ENCODE measurements around the gene CLPSL2.

GRCh38 chr6:35728683-35729678 lies 47.4 kb upstream of the CLPSL2 start:
- peak in 1 of 4 experiments; percentile 18 for TF ChIP-seq CTCF (IDR thresholded peaks at IDR 0.05)
- TF ChIP-seq POLR2A (IDR thresholded peaks at IDR 0.05): peak; percentile 64
- TF ChIP-seq POLR2AphosphoS5 (IDR thresholded peaks at IDR 0.05): peak; percentile 87

All from prostate gland (tissue), 2 donors.